PC-3 (cell line): ENCODE measurements around the gene RPS6KA6. TPM values are rescaled to one million over a fixed set of nuclear protein-coding genes. Genes with fewer than 3 reads are reported as not detected.
A peak's percentile ranks its signal among the peaks of the same experiment; 100 is the strongest.

ENCODE experiments used
- ATAC-seq: fragments of 200-7000 bp; cut with Tn5 transposase; 2 replicates; pipeline ENCODE4 v1.9.1; 2020; ENCODE audit warnings: mild to moderate bottlenecking, moderate library complexity
- BruUV-seq: library from RNA; stranded (reverse); fragments of 400-500 nt; replicated peaks from 2 replicates; lab custom pipeline; 2021; lab: Mats Ljungman, UMichigan
- CTCF ChIA-PET: fragments of 300-600 bp; sonication (Branson Sonifier 250); formaldehyde crosslinking; loops from one replicate; lab custom pipeline; 2022; ENCODE audit warnings: antibody characterized with exemption; lab: Charles Lee
- POLR2A ChIA-PET: fragments of 300-600 bp; sonication (Branson Sonifier 250); formaldehyde crosslinking; loops from one replicate; lab custom pipeline; 2022; ENCODE audit warnings: antibody characterized with exemption; ENCODE audit not compliant: unreplicated experiment; lab: Charles Lee
- DNase-seq: peaks from one replicate; pipeline ENCODE4 v3.0.0-alpha.2; 2015
- H2AFZ ChIP-seq: fragments of 300-600 bp; sonication (generic); 2 replicates; pipeline ENCODE4 v1.6.0; 2016; ENCODE audit warnings: antibody characterized with exemption, low read length
- H3F3A ChIP-seq: fragments of 300-600 bp; sonication (generic); one replicate; pipeline ENCODE4 v1.6.0; 2017; ENCODE audit warnings: antibody characterized with exemption, low read length, control low read depth, mild to moderate bottlenecking; ENCODE audit not compliant: unreplicated experiment
- H3K27ac ChIP-seq: fragments of 300-600 bp; sonication (generic); 2 replicates; pipeline ENCODE4 v1.5.1; 2016; ENCODE audit warnings: mild to moderate bottlenecking, low read length
- H3K27me3 ChIP-seq: fragments of 300-600 bp; sonication (generic); 2 replicates; pipeline ENCODE4 v1.6.1; 2016; ENCODE audit warnings: low read length, mixed read lengths
- H3K36me3 ChIP-seq: fragments of 300-600 bp; sonication (generic); 2 replicates; pipeline ENCODE4 v1.6.1; 2016; ENCODE audit warnings: low read depth, mixed run types, low read length, mixed read lengths
- H3K4me1 ChIP-seq: fragments of 300-600 bp; sonication (generic); 2 replicates; pipeline ENCODE4 v1.5.1; 2016; ENCODE audit warnings: low read length; ENCODE audit not compliant: insufficient read depth
- H3K4me2 ChIP-seq: fragments of 300-600 bp; sonication (generic); 2 replicates; pipeline ENCODE4 v1.6.0; 2016; ENCODE audit warnings: low read length
- H3K4me3 ChIP-seq: fragments of 300-600 bp; sonication (generic); 2 replicates; pipeline ENCODE4 v1.5.1; 2016; ENCODE audit warnings: mild to moderate bottlenecking, low read length, mixed read lengths
- H3K79me2 ChIP-seq: fragments of 300-600 bp; sonication (generic); 2 replicates; pipeline ENCODE4 v1.6.1; 2017; ENCODE audit warnings: low read length, mixed read lengths
- H3K9ac ChIP-seq: fragments of 300-600 bp; sonication (generic); 2 replicates; pipeline ENCODE4 v1.6.0; 2016; ENCODE audit warnings: mild to moderate bottlenecking, low read length
- H3K9me2 ChIP-seq: fragments of 300-600 bp; sonication (generic); replicated peaks from 2 replicates; pipeline ENCODE4 v1.6.1; 2016; ENCODE audit warnings: mixed run types, low read length, mixed read lengths
- H3K9me3 ChIP-seq: fragments of 300-600 bp; sonication (generic); 2 replicates; pipeline ENCODE4 v1.6.1; 2016; ENCODE audit warnings: low read length, mixed read lengths
- H4K20me1 ChIP-seq: fragments of 300-600 bp; sonication (generic); 2 replicates; pipeline ENCODE4 v1.6.1; 2016; ENCODE audit warnings: low read length, mixed read lengths
- EZH2 ChIP-seq: fragments of 300-600 bp; sonication (generic); IDR thresholded peaks from one replicate; pipeline ENCODE4 v1.6.1; 2017; ENCODE audit warnings: antibody characterized with exemption, mild to moderate bottlenecking, low read length; ENCODE audit not compliant: unreplicated experiment
- EZH2phosphoT487 ChIP-seq: fragments of 300-600 bp; sonication (generic); IDR thresholded peaks from 2 replicates; pipeline ENCODE4 v1.6.1; 2018; ENCODE audit warnings: mild to moderate bottlenecking, antibody characterized with exemption, low read length, borderline replicate concordance
- intact Hi-C: fragments of 100-400 bp; cut with micrococcal nuclease; formaldehyde crosslinking; loops from 2 replicates; pipeline ENCODE4 v1.9.0; 2023
- total RNA-seq: library from RNA; depleted of rRNA; stranded (reverse); fragments of >200 nt; gene quantifications from 2 replicates; pipeline ENCODE4 v1.2.3, GENCODE V29; 2014
- TF ChIP-seq, protein P1 (sequence below): fragments of 300-600 bp; sonication (generic); conservative IDR thresholded peaks from 2 replicates; pipeline ENCODE4 v1.5.1; 2017; ENCODE audit warnings: antibody characterized with exemption, low read depth, mild to moderate bottlenecking, low read length

RPS6KA6 gene
- total RNA-seq, 1 experiment from 2014 or later = 3.6 TPM

DNA sequence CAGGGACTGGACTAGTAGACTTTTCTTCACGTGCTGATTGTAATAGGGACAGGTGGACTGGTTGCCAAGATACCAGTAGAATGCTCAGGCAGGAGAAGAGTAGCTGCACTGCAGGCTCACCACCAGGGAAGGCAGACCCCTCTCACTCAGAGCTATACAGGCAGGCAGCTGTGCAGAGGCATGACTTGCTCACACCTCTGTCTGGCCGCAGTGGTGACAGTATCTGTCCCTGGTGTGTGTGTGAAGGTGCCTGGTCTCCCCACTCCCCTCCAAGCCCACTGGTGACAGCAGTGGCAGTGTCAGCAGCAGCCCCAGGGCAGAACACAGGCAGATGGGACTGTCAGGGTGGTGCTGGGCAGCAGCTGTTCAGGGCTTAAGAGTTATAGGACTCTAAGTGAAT lies 140.7 kb downstream of the RPS6KA6 start:
- intact Hi-C loops = loop anchor here (2.0 kb wide), 2 partner anchors 65 to 257 kb away; no protein-coding TSS in a partner anchor
- H3K9ac ChIP-seq = no peak overlapping the region
- H3K4me2 ChIP-seq = no peak overlapping the region
- ATAC-seq (peak; percentile 25; the same call in 1 of the 2 replicates), DNase-seq (no peak)
- H3K4me1 ChIP-seq = peaks cover 7% of the 10 kb centered on the region; the same call in 1 of the 2 replicates
- no peak overlapping the region for H3K4me3 ChIP-seq
- H3K79me2 ChIP-seq = no peaks in the 10 kb centered on the region
- ChIA-PET POLR2A (no interaction called here), CTCF (no interaction called here)
- no peak overlapping the region for H2AFZ ChIP-seq
- no peaks in the 10 kb centered on the region for H3K9me3 ChIP-seq
- no peaks in the 10 kb centered on the region for H4K20me1 ChIP-seq
- TF ChIP-seq, protein P1, sequence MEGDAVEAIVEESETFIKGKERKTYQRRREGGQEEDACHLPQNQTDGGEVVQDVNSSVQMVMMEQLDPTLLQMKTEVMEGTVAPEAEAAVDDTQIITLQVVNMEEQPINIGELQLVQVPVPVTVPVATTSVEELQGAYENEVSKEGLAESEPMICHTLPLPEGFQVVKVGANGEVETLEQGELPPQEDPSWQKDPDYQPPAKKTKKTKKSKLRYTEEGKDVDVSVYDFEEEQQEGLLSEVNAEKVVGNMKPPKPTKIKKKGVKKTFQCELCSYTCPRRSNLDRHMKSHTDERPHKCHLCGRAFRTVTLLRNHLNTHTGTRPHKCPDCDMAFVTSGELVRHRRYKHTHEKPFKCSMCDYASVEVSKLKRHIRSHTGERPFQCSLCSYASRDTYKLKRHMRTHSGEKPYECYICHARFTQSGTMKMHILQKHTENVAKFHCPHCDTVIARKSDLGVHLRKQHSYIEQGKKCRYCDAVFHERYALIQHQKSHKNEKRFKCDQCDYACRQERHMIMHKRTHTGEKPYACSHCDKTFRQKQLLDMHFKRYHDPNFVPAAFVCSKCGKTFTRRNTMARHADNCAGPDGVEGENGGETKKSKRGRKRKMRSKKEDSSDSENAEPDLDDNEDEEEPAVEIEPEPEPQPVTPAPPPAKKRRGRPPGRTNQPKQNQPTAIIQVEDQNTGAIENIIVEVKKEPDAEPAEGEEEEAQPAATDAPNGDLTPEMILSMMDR = no peak
- TF ChIP-seq EZH2phosphoT487 = no peak
- TF ChIP-seq EZH2 = no peak
- H3K36me3 ChIP-seq = no peaks in the 10 kb centered on the region
- H3K27me3 ChIP-seq = no peaks in the 10 kb centered on the region
- no peaks in the 10 kb centered on the region for H3K9me2 ChIP-seq
- no peaks in the 10 kb centered on the region for H3F3A ChIP-seq
- no TSS peak for BruUV-seq
- no peak overlapping the region for H3K27ac ChIP-seq

DNA sequence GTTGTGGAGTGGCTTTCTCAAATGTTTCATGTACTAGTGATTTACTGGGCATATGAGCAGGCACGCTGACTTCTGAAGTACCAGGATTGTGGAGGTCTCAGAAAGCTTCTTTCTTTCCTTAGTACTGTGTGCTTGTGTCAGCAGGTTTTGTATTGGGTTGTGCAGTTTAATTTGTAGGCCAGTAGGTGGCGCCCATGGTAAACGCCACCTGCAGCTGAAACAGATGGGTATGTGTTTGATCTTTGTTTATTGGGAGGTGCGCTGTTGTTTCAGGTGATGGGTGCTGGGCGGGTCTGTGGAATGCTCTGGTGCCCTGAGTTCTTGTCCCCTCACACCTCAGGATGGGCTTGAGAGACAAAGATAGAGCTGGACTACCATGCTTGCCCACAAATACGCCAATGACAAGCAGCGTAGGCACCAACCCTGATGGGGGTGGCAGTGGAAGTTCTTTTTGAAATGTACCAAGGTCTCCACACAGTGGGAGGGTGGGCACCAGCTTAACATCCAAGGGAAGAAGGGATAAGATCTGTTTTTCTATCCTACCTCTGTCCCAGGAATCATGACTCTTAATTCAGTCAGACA lies 141.5 kb downstream of the RPS6KA6 start:
- BruUV-seq = no TSS peak
- Histone ChIP-seq H3K4me2 (peak overlapping the region; percentile 35), H3K9ac (no peak overlapping the region), H3F3A (no peaks in the 10 kb centered on the region), H3K4me1 (peaks cover 7% of the 10 kb centered on the region; the same call in 1 of the 2 replicates), H3K27ac (no peak overlapping the region), H4K20me1 (no peaks in the 10 kb centered on the region), H3K27me3 (no peaks in the 10 kb centered on the region), H2AFZ (peak overlapping the region; percentile 55; the same call in 1 of the 2 replicates), H3K79me2 (no peaks in the 10 kb centered on the region), H3K9me2 (no peaks in the 10 kb centered on the region), H3K9me3 (no peaks in the 10 kb centered on the region), H3K36me3 (no peaks in the 10 kb centered on the region), H3K4me3 (no peak overlapping the region)
- TF ChIP-seq EZH2 (no peak), EZH2phosphoT487 (no peak)
- TF ChIP-seq, protein P1 = peak; percentile 83
- DNase-seq = peak; percentile 57
- ChIA-PET POLR2A (interaction anchor here (0.6 kb wide), 2 partner anchors 12 to 124 kb away, joined by 3 to 12 read pairs; no protein-coding TSS in a partner anchor), CTCF (no interaction called here)
- intact Hi-C loops = loop anchor here (1.0 to 2.0 kb wide), 4 partner anchors 66 to 263 kb away; no protein-coding TSS in a partner anchor
- ATAC-seq = peak; percentile 74

DNA sequence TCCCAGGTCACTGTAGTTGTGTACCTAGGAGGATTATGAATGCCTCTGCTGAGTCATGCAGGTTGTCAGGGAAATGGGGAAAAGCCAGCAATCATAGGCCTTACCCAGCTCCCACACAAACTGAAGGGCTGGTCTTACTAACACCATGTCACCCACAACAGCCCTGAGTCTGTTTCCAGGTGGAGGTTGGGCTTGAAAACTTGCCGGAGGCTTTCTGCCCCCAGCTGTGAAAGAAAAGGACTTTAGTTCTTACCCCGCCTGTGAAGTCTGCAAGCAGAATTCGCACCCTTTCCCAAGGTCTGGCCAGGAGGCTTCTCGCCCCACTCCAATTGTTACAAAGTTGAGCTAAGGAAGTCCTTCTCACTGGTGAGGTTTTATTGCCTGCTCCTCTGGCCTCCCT lies 143.9 kb downstream of the RPS6KA6 start:
- Histone ChIP-seq H2AFZ (peak overlapping the region; percentile 34; the same call in 1 of the 2 replicates), H3K27me3 (no peaks in the 10 kb centered on the region), H3K4me1 (peaks cover 7% of the 10 kb centered on the region; the same call in 1 of the 2 replicates), H3K79me2 (no peaks in the 10 kb centered on the region), H3K9me3 (no peaks in the 10 kb centered on the region), H4K20me1 (no peaks in the 10 kb centered on the region), H3K4me2 (no peak overlapping the region), H3K4me3 (no peak overlapping the region), H3K9me2 (no peaks in the 10 kb centered on the region), H3K9ac (no peak overlapping the region), H3F3A (no peaks in the 10 kb centered on the region), H3K27ac (no peak overlapping the region), H3K36me3 (no peaks in the 10 kb centered on the region)
- BruUV-seq = no TSS peak
- ChIA-PET CTCF (no interaction called here), POLR2A (no interaction called here)
- ATAC-seq (peak; percentile 39), DNase-seq (peak; percentile 36)
- TF ChIP-seq EZH2 (no peak), EZH2phosphoT487 (no peak)
- TF ChIP-seq, protein P1 = no peak
- intact Hi-C loops = no loop called here
